Measurements from ENCODE around the gene SIM1. TPM values are rescaled to one million over a fixed set of nuclear protein-coding genes. Genes with fewer than 3 reads are reported as not detected.
A peak's percentile ranks its signal among the peaks of the same experiment; 100 is the strongest.

Gene SIM1
- total RNA-seq, 2 experiments from 2014 or later, result not detected

- Mint-ChIP-seq H3K27me3 (ENCODE audit: low read depth) (peaks cover 82% of the 10 kb centered on the region), H3K36me3 (ENCODE audit: low read depth) (peaks cover 12% of the 10 kb centered on the region), H3K27ac (no peak overlapping the region), H3K4me3 (no peak overlapping the region), H3K4me1 (ENCODE audit: low read depth) (peaks cover 2% of the 10 kb centered on the region), H3K9me3 (ENCODE audit: insufficient read depth) (no peaks in the 10 kb centered on the region)
- CTCF ChIA-PET, result no interaction called here
- POLR2A ChIA-PET, result interaction anchor here (0.6 kb wide), 1 partner anchor 458 kb away, joined by 3 read pairs; no protein-coding TSS in a partner anchor
- DNase-seq (peak; percentile 16), ATAC-seq (no peak)
Observed at GRCh38 chr6:100467129-100468015, 2.7 kb upstream of the SIM1 start.

DNA sequence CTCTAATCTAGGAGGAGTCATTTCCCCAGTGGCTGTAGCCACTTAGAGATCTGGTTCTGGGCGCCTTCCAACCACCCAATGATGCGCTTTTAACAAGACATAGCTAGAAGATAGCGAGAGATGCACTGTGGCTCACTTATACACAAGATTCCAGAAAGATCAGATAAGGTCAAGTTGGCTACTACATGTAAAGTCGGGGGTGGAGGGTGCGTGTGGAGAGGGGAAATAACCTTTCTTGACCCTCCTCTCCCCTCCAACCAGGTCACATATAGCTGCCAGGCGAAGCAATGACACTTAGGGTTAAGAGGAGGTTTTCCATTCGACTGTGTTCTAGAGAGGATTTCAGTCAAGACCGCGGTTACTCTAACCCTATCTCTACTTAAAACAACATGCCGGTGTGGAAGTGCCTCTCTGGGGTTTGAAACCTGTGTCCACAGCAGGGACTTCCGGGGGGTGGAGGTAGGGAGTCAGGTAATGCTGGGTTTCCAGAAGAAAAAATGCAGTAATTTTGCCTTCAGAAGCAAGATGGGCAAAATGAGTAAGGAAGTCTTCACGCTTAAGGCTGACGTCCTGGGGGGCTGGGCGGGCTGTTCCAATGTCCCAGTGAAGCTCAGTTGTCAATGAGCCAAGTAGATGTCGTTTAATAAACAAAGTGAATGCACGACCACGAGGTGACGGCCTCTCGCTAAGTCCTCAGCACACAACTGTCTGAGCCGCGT is 1.8 kb upstream of the SIM1 start:
- Mint-ChIP-seq H3K27ac (peak overlapping the region; percentile 7), H3K4me1 (ENCODE audit: low read depth) (peaks cover 8% of the 10 kb centered on the region), H3K27me3 (ENCODE audit: low read depth) (peaks cover 82% of the 10 kb centered on the region), H3K4me3 (peak overlapping the region; percentile 1), H3K36me3 (ENCODE audit: low read depth) (peaks cover 12% of the 10 kb centered on the region), H3K9me3 (ENCODE audit: insufficient read depth) (no peaks in the 10 kb centered on the region)
- POLR2A ChIA-PET, result interaction anchor here (0.6 kb wide), 1 partner anchor 457 kb away, joined by 3 read pairs; no protein-coding TSS in a partner anchor
- ATAC-seq, result no peak
- peak; percentile 14 for DNase-seq
- CTCF ChIA-PET, result interaction anchor here (1.2 to 1.9 kb wide), 2 partner anchors 13 to 19 kb away, joined by 4 to 6 read pairs; no protein-coding TSS in a partner anchor

DNA sequence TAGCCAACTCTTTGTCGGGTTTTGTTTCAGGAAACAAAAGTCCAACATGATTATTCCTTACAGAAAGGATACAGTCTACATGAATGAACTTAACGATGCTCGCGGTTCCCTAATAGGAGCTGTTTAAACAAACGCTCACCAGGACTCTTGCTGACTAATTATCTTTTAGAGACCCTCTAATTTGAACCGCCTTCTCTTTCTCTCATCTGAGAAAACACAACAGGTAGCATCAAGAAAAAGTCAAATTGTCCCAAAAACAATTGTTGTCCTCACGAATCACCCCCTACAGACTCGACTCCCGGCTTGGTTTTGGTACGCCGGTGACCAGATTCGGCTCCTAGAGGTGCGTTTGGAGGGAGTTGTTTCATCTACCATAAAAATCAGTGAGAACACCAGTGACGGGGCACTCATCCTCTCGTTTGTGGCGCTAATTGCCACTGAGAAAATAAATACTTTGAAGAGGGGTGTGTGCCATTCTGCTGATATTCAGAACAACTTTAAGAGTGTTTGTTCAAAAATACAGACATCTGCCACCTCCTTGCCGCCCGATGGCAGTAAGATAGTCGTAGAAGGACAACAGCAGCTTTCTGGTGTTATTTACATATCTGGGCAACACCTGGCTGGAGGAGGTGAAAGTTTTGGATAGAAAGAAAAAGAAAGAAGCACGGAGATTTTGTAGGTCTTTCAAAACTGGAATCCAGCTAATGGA is 1.1 kb upstream of the SIM1 start:
- Mint-ChIP-seq H3K27ac (peak overlapping the region; percentile 52), H3K4me3 (peak overlapping the region; percentile 38), H3K36me3 (ENCODE audit: low read depth) (peaks cover 12% of the 10 kb centered on the region), H3K9me3 (ENCODE audit: insufficient read depth) (no peaks in the 10 kb centered on the region), H3K27me3 (ENCODE audit: low read depth) (peaks cover 80% of the 10 kb centered on the region), H3K4me1 (ENCODE audit: low read depth) (peaks cover 8% of the 10 kb centered on the region)
- POLR2A ChIA-PET, result no interaction called here
- DNase-seq, result no peak
- ATAC-seq, result no peak
- CTCF ChIA-PET, result interaction anchor here (1.2 to 1.9 kb wide), 2 partner anchors 12 to 18 kb away, joined by 4 to 6 read pairs; no protein-coding TSS in a partner anchor

GRCh38 chr6:100464162-100464851 is 414 bp downstream of the SIM1 start:
- Mint-ChIP-seq H3K36me3 (ENCODE audit: low read depth) (peaks cover 12% of the 10 kb centered on the region), H3K27ac (no peak overlapping the region), H3K4me3 (no peak overlapping the region), H3K27me3 (ENCODE audit: low read depth) (peaks cover 78% of the 10 kb centered on the region), H3K4me1 (ENCODE audit: low read depth) (peaks cover 8% of the 10 kb centered on the region), H3K9me3 (ENCODE audit: insufficient read depth) (no peaks in the 10 kb centered on the region)
- ATAC-seq, result no peak
- ChIA-PET POLR2A (no interaction called here), CTCF (interaction anchor here (0.8 kb wide), 1 partner anchor 11 kb away, joined by 3 read pairs; no protein-coding TSS in a partner anchor)
- DNase-seq, result no peak

GRCh38 chr6:100463630-100464161 is 1.0 kb downstream of the SIM1 start:
- Mint-ChIP-seq H3K9me3 (ENCODE audit: insufficient read depth) (no peaks in the 10 kb centered on the region), H3K27ac (peak overlapping the region; percentile 43), H3K4me3 (peak overlapping the region; percentile 25), H3K4me1 (ENCODE audit: low read depth) (peaks cover 8% of the 10 kb centered on the region), H3K27me3 (ENCODE audit: low read depth) (peaks cover 81% of the 10 kb centered on the region), H3K36me3 (ENCODE audit: low read depth) (peaks cover 14% of the 10 kb centered on the region)
- no peak for ATAC-seq
- POLR2A ChIA-PET, result no interaction called here
- CTCF ChIA-PET, result no interaction called here
- no peak for DNase-seq

DNA sequence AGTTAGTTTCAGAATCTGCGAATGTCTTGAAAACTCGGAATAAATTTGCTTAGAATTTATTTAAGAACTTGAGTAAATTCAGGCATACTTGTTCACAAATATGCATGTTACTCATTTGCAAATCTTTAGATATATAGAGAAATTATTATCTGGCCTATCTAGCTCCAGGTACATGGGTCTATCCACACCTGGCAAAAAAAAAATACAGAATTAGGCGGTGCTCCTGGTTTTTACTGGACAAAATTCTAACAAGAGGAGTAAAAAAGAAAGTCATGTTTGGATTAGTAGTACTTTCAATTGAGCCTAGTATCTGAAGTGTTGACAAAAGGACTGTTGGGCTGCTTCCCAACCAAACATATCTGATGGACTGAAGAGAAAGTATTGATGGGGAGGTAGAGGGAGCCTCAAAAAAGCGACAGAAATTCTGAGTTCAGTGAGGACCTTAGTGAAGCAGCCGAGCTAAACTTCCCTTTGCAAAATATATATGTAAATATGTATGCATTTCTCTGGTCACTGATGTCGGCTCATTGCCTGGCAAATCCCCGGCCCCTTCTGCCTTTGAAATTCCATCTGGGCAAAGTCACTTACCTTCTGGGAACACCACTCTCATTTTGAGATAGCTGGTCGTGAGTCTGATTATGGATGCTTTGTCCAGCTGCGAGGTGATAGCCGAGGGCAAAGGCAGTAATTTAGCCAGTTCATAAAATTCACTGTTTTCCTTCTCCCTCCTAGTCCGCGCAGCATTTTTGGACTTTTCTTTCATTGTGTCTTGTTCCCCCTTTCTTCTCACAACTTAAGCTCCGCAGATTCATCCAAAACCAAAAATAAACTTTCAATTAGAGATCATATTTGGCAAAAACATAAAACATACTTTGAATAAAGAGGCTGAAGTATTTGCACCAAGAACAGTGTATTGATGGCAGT is 1.8 kb downstream of the SIM1 start:
- Mint-ChIP-seq H3K4me3 (peak overlapping the region; percentile 4), H3K27ac (peak overlapping the region; percentile 30), H3K36me3 (ENCODE audit: low read depth) (peaks cover 13% of the 10 kb centered on the region), H3K27me3 (ENCODE audit: low read depth) (peaks cover 82% of the 10 kb centered on the region), H3K9me3 (ENCODE audit: insufficient read depth) (no peaks in the 10 kb centered on the region), H3K4me1 (ENCODE audit: low read depth) (peaks cover 8% of the 10 kb centered on the region)
- ATAC-seq (no peak), DNase-seq (no peak)
- CTCF ChIA-PET, result no interaction called here
- POLR2A ChIA-PET, result interaction anchor here (0.5 kb wide), 1 partner anchor 859 kb away, joined by 3 read pairs; no protein-coding TSS in a partner anchor

DNA sequence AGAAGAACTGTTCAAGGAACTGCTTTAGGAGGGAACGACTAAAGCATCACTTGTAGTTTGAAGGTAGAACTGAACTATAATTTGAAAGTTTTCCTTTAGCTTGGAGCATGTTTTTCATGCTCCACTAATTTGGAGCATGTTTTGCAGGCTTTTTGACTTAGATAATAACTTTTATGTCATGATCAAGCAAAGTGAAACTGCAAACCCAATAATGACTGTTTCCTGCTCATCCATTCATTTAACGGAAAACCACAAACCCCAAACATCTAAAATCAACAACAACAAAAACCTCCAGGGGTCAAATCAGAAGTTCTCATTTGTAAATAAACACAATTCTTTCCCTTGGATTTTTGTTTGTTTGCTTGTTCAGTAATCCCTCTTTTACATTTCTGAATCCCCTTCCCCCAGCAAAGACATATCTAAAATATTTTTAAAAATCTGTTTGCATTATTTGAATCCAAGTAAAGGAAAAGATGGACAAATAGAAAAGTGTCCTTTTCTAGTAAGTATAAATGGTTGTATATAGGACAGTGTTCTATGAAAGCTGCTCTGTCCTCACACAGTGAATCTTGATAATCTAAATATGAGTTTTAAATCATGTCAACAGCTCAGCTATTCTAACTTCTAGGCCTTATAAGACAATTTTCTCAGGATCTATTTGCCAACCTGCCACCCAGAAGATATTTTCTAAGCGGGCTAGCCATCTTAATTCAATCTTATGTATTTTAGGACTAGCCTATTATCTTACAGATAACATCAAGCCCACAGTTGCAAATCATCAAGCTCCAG is 2.6 kb downstream of the SIM1 start:
- peaks cover 82% of the 10 kb centered on the region for H3K27me3 Mint-ChIP-seq (ENCODE audit: low read depth)
- ChIA-PET CTCF (no interaction called here), POLR2A (interaction anchor here (0.5 kb wide), 1 partner anchor 859 kb away, joined by 3 read pairs; no protein-coding TSS in a partner anchor)
- ATAC-seq, result no peak
- peaks cover 13% of the 10 kb centered on the region for H3K36me3 Mint-ChIP-seq (ENCODE audit: low read depth)
- no peak for DNase-seq
- H3K4me1 Mint-ChIP-seq (ENCODE audit: low read depth), result peaks cover 8% of the 10 kb centered on the region
- no peak overlapping the region for H3K27ac Mint-ChIP-seq
- H3K4me3 Mint-ChIP-seq, result no peak overlapping the region
- no peaks in the 10 kb centered on the region for H3K9me3 Mint-ChIP-seq (ENCODE audit: insufficient read depth)

- CTCF ChIA-PET, result interaction anchor here (0.7 to 1.6 kb wide), 4 partner anchors 12 to 850 kb away, joined by 3 read pairs; no protein-coding TSS in a partner anchor
Observed at GRCh38 chr6:100461278-100461916, 3.3 kb downstream of the SIM1 start.

GRCh38 chr6:100460650-100461204 is 4.0 kb downstream of the SIM1 start:
- peaks cover 20% of the 10 kb centered on the region for H3K36me3 Mint-ChIP-seq (ENCODE audit: low read depth)
- ChIA-PET CTCF (interaction anchor here (0.7 to 1.6 kb wide), 5 partner anchors 13 to 853 kb away, joined by 3 read pairs; no protein-coding TSS in a partner anchor), POLR2A (no interaction called here)
- DNase-seq (no peak), ATAC-seq (no peak)
- H3K4me3 Mint-ChIP-seq, result no peak overlapping the region
- H3K27ac Mint-ChIP-seq, result no peak overlapping the region
- H3K9me3 Mint-ChIP-seq (ENCODE audit: insufficient read depth), result no peaks in the 10 kb centered on the region
- H3K4me1 Mint-ChIP-seq (ENCODE audit: low read depth), result peaks cover 8% of the 10 kb centered on the region
- peaks cover 81% of the 10 kb centered on the region for H3K27me3 Mint-ChIP-seq (ENCODE audit: low read depth)

More at GRCh38 chr6:100461278-100461916, 3.3 kb downstream of the SIM1 start:
- Mint-ChIP-seq H3K36me3 (ENCODE audit: low read depth) (peaks cover 16% of the 10 kb centered on the region), H3K27me3 (ENCODE audit: low read depth) (peaks cover 81% of the 10 kb centered on the region), H3K4me1 (ENCODE audit: low read depth) (peaks cover 8% of the 10 kb centered on the region), H3K9me3 (ENCODE audit: insufficient read depth) (no peaks in the 10 kb centered on the region), H3K27ac (no peak overlapping the region), H3K4me3 (no peak overlapping the region)
- POLR2A ChIA-PET, result no interaction called here
- ATAC-seq, result no peak
- no peak for DNase-seq

Data from activated CD8-positive, alpha-beta T cell treated with anti-CD3 and anti-CD28 coated beads, Interleukin-2, amount 10 ng/mL, durations not matched to agents 7 days and 5 days (primary cell).